ENCODE data around the gene GPC6.

Gene GPC6

DNA sequence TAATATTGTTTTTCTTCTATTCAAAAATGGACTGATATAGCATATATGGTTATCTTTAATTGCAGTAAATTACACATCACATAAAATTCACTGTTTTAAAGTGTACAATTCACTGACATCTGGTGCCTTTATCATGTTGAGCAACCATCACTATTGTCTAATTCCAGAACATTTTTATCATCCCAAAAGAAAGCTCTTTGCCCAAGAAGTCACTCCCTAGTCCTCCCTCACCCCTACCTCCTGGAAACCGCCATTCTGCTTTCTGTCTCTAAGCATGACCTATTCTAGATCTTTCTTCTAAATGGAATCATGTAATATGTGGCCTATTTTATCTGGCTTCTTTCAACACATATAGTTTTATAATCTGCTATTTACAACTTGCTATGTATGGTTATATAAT is 727.2 kb downstream of the GPC6 start:
- DNase-seq: no peak

DNA sequence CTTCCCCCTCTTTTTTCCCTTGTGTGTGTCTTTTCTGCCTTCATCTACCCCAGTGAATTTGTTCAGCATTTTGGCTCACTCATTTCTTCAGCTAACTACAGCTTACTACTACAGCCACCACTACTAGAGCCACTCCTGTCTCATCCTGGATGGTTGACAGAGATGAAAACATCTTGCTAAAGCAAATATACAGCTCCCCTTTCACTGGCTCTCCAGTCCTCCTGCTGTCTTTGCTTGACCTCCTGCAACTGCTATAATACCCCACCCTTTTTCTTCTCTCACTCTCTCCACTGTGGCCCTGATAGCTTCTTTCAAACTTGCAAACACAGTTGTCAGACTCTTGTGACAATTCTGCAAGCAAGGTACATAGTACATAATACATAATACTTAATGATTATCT is 729.3 kb downstream of the GPC6 start:
- DNase-seq: no peak

DNA sequence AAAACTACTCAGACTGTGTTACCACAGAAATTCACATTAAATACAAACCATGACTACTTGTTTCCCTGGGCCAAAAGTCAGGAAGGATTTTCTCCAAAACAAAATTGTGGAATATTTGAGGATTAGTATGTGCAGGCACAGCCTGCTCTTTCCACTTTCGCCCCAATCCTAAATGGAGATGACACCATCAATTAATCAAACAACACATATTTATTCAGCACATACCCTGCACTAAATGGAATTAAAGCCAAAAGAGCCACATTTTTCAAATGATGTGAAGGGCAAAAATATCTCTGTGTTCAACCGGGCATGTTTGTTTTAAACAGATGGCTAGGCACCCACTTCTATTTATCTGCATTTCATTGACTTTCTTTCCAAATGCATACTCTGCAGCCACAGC is 729.8 kb downstream of the GPC6 start:
- peak; percentile 15 for DNase-seq

DNA sequence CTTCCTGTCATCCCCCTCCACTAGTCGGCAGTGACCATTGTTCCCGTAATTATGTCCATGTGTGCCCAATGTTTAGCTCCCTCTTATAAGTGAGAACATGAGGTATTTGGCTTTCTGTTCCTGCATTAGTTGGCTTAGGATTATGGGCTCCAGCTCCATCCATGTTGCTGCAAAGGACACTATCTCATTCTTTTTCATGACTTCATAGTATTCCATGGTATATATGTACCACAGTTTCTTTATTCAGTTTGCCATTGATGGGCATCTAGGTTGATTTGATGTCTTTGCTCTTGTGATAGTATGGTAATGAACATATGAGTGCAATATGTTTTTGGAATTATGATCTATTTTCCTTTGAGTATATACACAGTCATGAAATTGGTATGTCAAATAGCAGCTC is 730.8 kb downstream of the GPC6 start:
- no peak for DNase-seq

DNA sequence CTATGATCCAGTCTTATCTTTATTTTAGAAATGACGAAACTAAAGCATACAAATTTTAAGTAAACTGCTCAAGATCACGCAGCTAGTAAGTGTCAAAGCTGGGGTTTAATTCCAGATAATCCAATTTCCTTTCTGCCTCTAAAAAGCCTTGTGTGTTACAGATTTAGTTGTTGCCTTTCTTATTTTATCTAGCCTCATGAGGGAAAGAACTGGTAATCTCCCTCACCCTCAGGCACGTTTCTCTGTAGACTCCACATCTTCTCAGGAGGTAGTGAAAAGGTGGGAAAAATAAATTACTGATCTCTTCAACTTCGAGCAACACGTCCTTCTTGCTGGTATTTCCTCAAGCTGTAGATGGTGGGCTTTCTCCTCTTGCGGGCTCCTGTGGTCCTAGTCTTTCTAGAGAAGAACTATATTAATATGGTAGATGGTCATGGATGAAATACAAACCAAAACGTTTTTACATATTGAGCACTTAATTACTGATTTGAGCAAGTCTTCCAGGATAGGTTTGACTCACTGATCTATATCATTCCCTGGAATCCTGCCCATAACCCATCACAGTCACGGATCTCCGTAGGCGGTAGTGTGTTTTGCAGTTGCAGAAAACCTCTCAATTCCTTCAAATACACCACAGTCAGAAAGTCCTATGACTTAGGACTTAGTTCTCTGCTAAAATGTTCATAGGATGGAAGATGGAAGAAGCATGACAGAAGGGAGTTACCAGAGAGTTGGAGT is 733.4 kb downstream of the GPC6 start:
- DNase-seq: no peak

DNA sequence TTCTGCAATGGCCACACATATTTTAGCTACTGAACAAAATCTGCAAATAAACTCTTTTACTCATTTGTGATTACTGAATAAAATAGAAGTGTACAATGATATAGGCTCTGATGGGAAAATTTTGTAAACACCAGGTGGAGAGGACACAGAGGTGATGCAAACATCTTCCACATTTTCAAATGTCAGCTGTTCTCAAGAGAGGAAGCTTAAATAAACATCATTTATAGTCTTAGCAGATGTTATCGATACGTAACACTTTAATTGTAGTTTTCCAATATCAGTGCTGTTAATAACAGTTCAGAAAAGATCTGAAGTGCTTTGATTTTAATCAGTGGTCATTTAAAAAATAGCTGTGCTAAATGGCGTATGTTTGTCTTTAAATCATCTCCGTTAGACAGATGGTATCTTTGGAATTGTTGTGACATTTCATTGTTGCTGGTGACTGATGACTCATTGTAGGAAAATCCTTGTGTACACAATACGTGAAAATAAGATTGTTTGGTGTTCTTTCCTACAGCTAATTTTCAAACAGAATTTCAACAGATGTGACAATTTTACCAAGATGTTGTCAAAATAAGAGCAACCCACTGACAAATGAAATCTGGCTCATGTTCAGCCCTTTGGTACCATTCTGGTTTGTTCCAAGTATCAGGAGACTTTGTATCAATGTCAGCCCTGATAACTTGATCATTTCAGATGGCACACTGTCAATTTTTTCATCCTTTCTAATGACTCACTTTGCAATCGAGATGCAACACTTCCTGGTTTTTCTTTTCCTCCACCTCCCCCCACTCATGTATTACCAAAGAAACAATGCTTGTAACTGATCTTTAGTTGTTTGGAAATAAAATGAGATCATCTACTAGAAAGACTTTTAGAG is 736.9 kb downstream of the GPC6 start:
- DNase-seq: peak; percentile 94

DNA sequence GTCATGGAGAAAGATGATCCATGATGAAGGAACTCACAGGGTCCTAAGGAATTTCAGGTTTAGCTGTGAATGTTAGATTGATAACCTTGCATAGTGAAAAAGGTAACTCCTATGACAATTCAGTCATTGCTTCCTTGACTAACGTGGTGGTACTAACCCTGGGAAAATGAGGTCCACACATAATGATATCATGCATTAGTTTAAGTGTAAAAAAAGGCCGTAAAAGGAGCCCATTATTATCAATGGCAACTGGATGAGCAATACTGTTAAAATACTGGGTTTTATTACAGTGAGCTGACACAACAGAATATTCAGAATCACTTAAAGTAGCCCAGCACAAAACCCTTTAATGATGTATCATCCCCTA is 737.5 kb downstream of the GPC6 start:
- no peak for DNase-seq

DNA sequence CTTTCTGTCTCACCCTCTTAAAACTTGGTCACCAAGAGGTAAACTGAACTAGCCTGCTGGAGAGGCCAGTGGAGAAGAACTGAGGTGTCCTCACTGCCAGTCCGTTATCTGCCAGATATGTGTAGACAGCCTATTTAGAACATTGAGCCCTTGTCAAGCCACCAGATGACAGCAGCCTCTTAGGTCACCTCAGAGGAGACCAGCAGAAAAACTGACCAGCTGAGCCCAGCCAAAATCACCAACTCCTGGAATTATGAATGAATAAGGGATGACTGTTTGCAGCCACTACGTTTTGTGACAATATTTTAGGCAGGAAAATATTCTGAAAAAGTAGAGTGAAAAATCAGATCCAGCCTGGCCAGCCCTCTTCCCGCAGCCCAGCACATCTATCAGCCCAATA is 739.0 kb downstream of the GPC6 start:
- no peak for DNase-seq

DNA sequence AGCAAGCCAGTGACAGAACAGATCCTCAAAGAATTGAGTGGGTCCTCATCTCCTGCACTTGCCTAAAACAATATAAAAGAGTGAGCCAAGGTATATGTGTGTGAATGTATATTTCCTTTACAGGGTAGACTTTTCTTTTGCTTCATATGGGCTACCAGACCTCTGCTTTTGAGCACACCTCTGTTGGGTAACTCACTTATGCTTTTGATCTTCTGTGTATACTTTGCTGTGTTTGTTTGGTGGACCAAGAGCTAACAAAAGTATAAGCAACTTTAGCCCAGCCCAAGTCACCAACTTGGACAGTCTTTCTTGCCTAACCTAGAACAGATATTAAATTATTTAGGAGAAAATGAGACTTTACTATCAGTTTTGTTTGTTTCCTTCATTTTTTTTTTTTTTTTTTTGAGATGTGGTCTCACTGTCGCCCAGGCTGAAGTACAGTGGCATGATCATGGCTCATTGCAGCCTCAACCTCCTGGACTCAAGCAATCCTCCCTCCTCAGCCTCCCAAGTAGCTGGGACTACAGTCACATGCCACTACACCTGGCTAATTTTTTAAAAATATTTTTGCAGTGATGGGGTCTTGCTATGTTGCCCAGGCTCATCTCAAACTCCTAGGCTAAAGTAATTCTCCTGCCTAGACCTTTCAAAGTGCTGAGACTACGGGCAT is 739.8 kb downstream of the GPC6 start:
- DNase-seq: no peak

DNA sequence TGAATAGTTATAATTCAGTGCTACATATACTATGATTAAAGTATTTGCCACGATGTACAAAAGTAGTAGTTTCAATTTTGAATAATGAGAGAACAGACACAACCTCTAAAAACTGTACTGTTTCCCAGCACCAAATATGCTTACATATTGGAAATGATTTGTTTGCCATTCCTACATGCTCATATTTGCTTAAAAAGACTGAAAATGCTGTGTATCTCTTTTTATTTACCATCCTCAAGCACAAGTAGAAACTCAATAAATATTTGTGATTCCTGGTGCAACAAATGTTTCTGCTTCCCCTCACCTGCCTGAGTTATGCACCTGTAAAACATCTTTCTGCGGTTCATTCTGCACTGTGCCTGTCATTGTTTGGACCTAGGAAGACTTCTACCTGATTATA is 740.7 kb downstream of the GPC6 start:
- no peak for DNase-seq

DNA sequence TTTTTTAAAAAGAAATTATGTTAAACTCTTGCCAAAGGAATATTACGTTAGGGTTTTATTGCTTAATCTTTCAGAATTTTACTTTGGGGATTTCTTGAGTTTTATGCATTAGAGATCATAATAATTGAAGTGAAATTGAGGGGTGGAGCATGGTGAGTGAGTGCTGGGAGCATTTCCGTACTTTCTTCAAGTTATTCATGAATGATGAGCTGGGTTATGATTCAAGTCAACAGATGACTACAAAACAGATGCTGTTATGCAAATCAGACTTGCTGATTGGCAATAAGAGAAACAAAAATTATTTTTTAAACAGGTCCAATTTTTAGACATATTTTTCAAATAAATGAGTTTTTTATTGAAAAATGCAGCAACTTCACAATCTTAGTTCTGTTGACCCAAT is 748.6 kb downstream of the GPC6 start:
- no peak for DNase-seq

DNA sequence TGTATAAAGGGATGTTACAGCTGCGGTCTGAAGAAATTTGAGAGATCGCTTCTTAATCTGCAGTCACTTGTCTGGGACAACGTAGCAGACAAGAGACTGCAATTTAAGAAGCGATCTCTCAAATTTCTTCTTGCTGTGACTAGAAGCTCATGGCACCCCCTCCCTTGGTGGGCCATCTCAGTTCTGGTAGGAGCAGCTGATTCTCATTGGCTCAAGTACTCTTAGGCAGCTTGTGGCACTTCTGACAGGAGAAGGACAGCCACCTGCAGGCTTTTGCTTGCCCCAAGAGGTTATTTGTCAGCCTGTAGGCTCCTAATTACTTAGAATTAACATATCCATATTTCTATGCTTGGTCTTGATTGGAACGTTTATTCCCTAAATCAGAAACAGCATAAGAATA is 749.9 kb downstream of the GPC6 start:
- peak; percentile 96 for DNase-seq

DNA sequence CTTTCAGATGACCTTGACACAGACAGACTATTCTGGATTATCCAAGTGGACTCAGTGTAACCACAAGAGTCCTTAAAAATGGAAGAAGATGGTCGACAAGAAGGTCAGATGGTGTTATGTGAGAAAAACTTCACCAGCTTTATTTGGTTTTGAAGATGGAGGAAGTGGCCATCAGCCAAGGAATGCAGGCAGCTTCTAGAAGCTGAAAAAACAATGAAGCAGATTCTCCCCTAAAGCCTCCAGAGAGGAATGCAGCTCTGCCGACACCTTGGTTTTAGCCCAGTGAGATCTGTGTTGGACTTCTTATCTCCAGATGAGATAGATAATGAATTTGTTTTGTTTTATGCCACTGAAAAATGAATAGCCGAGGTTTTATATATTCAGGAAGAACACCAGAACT is 751.4 kb downstream of the GPC6 start:
- no peak for DNase-seq

DNA sequence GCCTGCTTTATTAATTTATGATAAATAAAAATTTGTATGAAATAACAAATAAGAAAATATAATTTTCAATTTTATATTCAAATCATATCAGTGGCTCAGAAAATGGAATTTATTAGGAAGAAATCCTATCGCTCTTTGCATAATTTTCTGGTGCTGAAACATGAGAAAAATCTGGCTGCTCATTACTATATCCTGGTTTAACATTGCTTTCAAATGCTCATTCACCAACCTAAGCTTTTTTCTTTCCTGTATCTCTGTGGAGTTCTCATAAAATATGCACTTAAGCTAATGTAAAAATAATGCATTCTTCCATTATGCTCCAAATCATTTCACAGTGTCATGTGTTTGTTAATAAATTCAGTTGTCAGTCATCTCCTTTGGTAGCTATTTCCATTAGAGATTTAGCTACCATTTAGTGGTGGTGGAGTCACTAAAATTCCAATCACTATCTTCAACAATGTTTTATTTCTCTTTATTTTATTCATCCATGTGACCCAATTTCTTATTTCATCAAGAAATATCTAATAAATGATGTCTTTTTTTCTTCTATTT is 754.9 kb downstream of the GPC6 start:
- no peak for DNase-seq

DNA sequence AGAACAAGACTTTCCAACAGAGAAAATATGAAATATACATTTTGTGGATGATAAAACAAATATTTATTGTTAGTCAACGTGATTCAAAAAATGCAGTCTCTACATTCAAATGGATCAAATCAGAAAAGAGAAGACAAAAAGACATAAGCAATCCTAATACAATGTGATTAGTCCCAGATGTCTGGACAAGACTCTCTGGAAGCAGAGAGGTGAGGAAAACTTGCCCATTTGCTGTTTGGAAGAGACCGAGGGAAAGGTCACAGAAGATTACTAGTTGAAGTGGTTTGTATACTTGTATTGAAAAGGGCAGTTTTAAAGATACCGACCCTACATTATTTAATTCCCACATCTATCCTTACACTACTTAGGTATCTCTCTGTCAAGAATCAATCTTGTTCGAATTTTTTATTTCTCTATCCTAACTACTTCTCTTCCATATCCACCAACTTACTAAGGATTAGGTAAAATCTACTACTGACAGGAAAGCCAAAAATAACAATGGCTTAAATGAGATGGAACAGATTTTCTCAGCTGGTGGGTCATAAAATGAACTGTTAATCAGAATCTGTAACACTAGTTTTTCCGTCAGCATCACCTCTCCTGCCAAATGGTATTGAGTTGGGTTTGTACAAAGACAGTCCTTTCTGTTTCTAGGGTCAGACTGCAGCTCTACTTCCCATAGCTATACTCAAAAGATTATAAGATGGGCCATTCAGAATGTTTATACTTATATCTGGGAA is 755.7 kb downstream of the GPC6 start:
- no peak for DNase-seq

DNA sequence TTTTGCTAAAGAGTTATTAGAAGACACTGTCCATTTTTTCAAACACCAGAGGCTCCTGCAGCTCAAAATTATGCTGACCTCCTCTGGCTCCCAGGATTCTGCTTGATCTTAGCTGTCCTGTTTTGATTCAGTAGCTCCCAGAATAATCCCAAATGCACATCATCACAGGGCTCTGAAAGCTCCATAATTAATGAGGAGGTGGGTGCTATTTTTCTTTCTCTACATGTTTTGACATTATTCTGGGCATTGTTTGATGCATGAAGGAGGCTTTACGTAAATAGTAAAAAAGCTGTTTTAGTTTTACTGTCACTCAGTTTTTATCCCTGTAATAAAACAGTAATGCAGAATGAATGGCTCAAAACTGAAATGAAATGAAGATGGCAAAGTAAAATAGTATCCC is 757.4 kb downstream of the GPC6 start:
- DNase-seq: no peak

DNA sequence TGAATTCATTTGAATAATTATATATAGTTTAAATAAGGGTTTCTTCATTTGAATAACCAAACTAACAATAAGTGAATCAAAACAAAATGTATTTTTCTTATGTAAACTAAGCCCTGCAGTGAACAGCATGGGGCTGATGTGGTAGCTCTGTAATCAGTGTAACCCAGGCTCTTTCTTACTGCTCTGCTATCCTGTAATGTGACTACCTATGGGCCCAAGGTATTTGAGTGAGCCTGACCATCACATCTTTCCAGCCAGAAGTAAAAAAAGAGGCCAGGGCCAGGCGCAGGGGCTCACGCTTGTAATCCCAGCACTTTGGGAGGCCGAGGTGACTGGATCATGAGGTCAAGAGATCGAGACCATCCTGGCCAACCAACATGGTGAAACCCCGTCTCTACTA is 758.3 kb downstream of the GPC6 start:
- no peak for DNase-seq

DNA sequence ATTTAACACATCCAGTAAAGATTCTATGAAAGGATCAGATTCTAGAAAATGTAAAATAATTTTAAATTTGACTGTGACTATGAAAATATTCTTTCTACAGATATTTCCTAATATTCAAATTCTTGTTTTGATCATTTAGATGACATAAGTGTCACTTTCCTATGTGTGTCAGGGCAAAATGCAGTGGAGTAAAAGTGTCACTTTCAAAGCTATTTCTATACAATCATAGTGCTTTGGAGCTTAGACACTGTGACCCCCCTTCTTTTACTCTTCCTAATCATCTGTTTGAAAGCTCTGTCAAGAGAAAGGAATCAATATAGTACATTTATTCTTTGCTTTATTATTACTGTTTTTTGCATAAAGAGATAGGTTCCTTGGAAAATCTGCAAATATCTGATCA is 760.9 kb downstream of the GPC6 start:
- no peak for DNase-seq

DNA sequence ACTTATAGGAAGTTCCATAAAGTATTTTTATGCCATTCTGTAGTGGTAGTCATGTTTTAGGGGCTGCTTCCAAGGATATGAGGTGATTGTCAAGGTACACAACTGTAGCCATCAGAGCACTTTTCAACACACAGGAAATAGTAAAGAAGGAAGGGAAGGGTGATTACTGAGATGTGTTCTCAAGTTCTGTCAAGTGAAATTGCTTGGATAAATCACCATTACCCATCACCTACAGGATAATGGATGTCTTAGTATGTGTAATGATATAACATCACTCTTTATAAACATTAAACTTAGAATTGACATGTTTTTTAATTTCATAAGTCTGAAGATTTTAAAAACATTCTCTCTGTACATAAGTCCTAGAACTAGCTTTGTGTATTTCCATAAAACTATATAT is 765.0 kb downstream of the GPC6 start:
- DNase-seq: no peak

DNA sequence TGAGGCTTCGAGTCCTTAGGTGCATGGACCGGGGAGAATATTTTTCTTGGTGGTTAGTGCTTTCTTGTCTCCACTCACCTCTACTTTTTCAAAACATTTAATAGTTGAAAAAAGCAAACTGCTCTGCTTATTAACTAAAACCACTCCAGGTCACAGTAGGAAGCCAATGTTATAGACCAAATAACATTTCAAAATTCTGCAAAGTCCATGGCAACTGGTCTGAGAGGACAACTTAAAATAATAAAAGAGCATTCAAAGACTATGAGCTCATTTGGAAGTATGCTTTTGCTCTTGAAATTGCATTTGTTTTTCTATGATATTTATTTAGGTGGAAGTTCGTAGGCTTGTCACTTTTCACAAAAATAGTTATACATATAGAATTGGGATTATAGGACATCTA is 769.9 kb downstream of the GPC6 start:
- no peak for DNase-seq

DNA sequence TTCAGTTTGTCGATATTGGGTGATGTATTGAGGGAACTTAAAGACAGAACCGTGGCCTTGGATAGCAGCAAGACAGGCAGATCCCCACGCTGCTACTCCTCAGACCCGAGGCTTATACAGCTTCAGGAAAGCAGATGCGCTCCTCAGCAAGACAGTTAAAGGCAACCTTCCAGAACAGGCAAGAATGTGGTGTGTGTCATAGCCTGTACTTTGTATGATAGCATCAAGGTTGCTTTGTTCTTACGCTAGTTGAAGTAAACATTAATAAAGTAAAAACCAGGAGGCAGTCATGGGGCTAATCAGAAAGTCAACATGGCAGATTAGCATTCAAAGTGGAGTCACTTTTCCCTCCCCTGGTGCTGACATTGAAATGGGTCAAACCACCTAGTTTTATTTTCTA is 779.7 kb downstream of the GPC6 start:
- no peak for DNase-seq

DNA sequence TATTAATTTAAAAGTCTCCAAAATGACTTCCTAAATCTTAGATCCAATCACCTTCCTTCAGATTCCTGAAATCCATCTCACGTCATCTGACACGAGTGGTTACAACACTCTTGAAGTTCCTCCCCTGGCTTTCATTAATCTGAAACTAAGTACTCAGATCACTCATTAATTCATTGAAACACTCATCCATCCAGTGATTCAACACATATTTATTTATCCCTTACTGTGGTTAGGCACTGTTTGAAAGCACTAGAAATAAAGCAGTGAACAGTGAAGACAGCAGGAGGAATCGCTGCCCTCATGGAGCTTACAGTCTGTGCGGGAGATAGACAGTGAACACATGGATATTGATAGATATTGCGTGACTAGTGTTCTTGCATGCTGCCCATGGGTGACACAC is 780.5 kb downstream of the GPC6 start:
- DNase-seq: no peak

DNA sequence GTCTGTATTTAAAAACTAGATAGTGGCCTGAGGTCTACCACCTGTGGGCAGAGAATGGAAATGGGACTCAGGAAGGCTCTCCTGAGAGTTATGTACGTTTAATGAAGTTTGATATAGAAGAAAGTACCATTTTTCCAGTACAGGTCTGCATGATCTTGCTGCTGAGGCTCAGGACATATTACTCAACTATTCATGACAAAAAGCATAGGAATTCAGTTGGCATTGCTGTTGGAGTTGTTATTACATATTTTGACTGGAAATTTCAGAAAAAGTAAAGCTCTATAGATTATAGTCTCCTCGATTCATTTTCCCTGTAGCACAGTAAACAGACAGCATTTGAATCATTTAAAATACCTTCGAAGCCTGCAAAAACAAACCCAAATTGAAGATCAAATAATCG is 783.1 kb downstream of the GPC6 start:
- DNase-seq: no peak

Data from NCI-H2171 treated with DMSO at 0.1 percent for 48 hours (cell line).